H1 (cell line): Measurements from ENCODE around the gene UNK. TPM values are rescaled to one million over a fixed set of nuclear protein-coding genes. Genes with fewer than 3 reads are reported as not detected.

ENCODE experiments used
- CTCF ChIA-PET: fragments of 300-600 bp; sonication (Branson Sonifier 250); formaldehyde crosslinking; loops from one replicate; lab custom pipeline; 2021; ENCODE audit not compliant: partially characterized antibody; lab: Charles Lee
- POLR2A ChIA-PET: fragments of 300-600 bp; sonication (Branson Sonifier 250); formaldehyde crosslinking; loops from one replicate; lab custom pipeline; 2021; ENCODE audit warnings: inconsistent platforms; ENCODE audit not compliant: partially characterized antibody; lab: Charles Lee
- DNase-seq, 2 experiments: peaks; one replicate each; pipeline versions ENCODE4 v3.0.0 to v3.0.0-alpha.2; 2010 to 2022; ENCODE audit warnings: low spot score in 2 of 2, low read depth in 1 of 2, mixed read lengths in 1 of 2
- FAIRE-seq: peaks from 2 replicates; lab custom pipeline; 2011; peaks lifted over from hg19 to GRCh38; lab: Jason Lieb, UNC
- H2AFZ ChIP-seq: 2 replicates; pipeline ENCODE4 v1.8.1; 2012; ENCODE audit warnings: low read length, inconsistent platforms
- H2AK5ac ChIP-seq: 2 replicates; pipeline ENCODE4 v1.6.1; 2013; ENCODE audit warnings: low read depth, low read length
- H2BK120ac ChIP-seq: replicated peaks from 2 replicates; pipeline ENCODE3; 2013; ENCODE audit warnings: low read depth, low read length, inconsistent platforms
- H2BK12ac ChIP-seq: 2 replicates; pipeline ENCODE4 v1.6.1; 2013; ENCODE audit warnings: low read depth, low read length
- H2BK15ac ChIP-seq: 2 replicates; pipeline ENCODE4 v1.6.1; 2013; ENCODE audit warnings: low read length
- H2BK20ac ChIP-seq: 2 replicates; pipeline ENCODE4 v1.6.1; 2013; ENCODE audit warnings: low read length
- H2BK5ac ChIP-seq: 2 replicates; pipeline ENCODE4 v1.6.1; 2013; ENCODE audit warnings: low read depth, low read length
- H3K14ac ChIP-seq: 2 replicates; pipeline ENCODE4 v1.6.1; 2013; ENCODE audit warnings: inconsistent platforms; ENCODE audit not compliant: insufficient read length
- H3K18ac ChIP-seq: 2 replicates; pipeline ENCODE4 v1.6.1; 2013; ENCODE audit warnings: low read length; ENCODE audit errors: extremely low read depth
- H3K23ac ChIP-seq: 2 replicates; pipeline ENCODE4 v1.6.1; 2013; ENCODE audit warnings: inconsistent platforms; ENCODE audit not compliant: insufficient read length
- H3K23me2 ChIP-seq: 2 replicates; pipeline ENCODE4 v1.6.1; 2013; ENCODE audit warnings: low read depth, low read length
- H3K27ac ChIP-seq: 2 replicates; pipeline ENCODE4 v1.6.1; 2011; ENCODE audit warnings: low read depth, low read length, inconsistent platforms
- H3K27me3 ChIP-seq, 4 experiments: replicated peaks in 1 of 4; 1 replicate in 1 of 4; 2 replicates in 3 of 4; pipeline versions ENCODE4 v1.6.1 to v1.8.1; 2011 to 2013; ENCODE audit warnings: low read length in 3 of 4, mild to moderate bottlenecking in 3 of 4, inconsistent platforms in 2 of 4, mixed read lengths in 2 of 4, moderate library complexity in 1 of 4; ENCODE audit not compliant: control insufficient read depth in 3 of 4, insufficient read depth in 3 of 4; ENCODE audit errors: extremely low read depth in 1 of 4
- H3K36me3 ChIP-seq, 4 experiments: 2 replicates each; pipeline versions ENCODE4 v1.6.1 to v1.8.1; 2011 to 2013; ENCODE audit warnings: mild to moderate bottlenecking in 4 of 4, low read length in 3 of 4, moderate library complexity in 2 of 4, control low read depth in 1 of 4, inconsistent platforms in 1 of 4; ENCODE audit not compliant: insufficient read depth in 4 of 4, control insufficient read depth in 2 of 4
- H3K4ac ChIP-seq: replicated peaks from 2 replicates; pipeline ENCODE3; 2013; ENCODE audit warnings: low read length, low read depth, mixed read lengths, inconsistent platforms; ENCODE audit not compliant: insufficient read length
- H3K4me1 ChIP-seq, 4 experiments: replicated peaks in 1 of 4; 1 replicate in 1 of 4; 2 replicates in 3 of 4; pipeline versions ENCODE4 v1.6.1 to v1.8.1; 2011 to 2013; ENCODE audit warnings: low read length in 3 of 4, inconsistent platforms in 2 of 4, mixed read lengths in 1 of 4; ENCODE audit not compliant: insufficient read depth in 4 of 4, control insufficient read depth in 3 of 4
- H3K4me2 ChIP-seq, 2 experiments: 2 replicates each; pipeline versions ENCODE4 v1.6.1 to v1.8.1; 2011 to 2013; ENCODE audit warnings: low read depth in 2 of 2, low read length in 2 of 2, control low read depth in 1 of 2, inconsistent platforms in 1 of 2, mild to moderate bottlenecking in 1 of 2; ENCODE audit not compliant: insufficient read depth in 1 of 2
- H3K4me3 ChIP-seq, 4 experiments: fragments of 200-600, 300-600 bp in 1 of 4; sonication (generic), shearing (Covaris generic), sonication (Bioruptor Twin) in 1 of 4; 2 replicates each; pipeline versions ENCODE4 v1.5.1 to v1.8.1; 2011 to 2016; ENCODE audit warnings: low read length in 4 of 4, low read depth in 3 of 4, control low read depth in 2 of 4, inconsistent platforms in 2 of 4, mild to moderate bottlenecking in 2 of 4, mixed read lengths in 1 of 4, moderate library complexity in 1 of 4; ENCODE audit not compliant: insufficient read depth in 2 of 4; ENCODE audit errors: extremely low read depth in 1 of 4
- H3K56ac ChIP-seq: replicated peaks from 2 replicates; pipeline ENCODE3; 2013; ENCODE audit warnings: low read depth, mild to moderate bottlenecking, mixed read lengths, low read length, inconsistent platforms; ENCODE audit not compliant: insufficient read length
- H3K79me1 ChIP-seq: 2 replicates; pipeline ENCODE4 v1.6.1; 2013; ENCODE audit warnings: low read depth, low read length, control low read depth
- H3K79me2 ChIP-seq, 2 experiments: 2 replicates each; pipeline versions ENCODE4 v1.6.1 to v1.8.1; 2012 to 2013; ENCODE audit warnings: low read length in 2 of 2, mild to moderate bottlenecking in 2 of 2, inconsistent platforms in 1 of 2; ENCODE audit not compliant: insufficient read depth in 2 of 2, control insufficient read depth in 1 of 2
- H3K9ac ChIP-seq, 4 experiments: replicated peaks in 1 of 4; 1 replicate in 1 of 4; 2 replicates in 3 of 4; pipeline versions ENCODE4 v1.6.1 to v1.8.1; 2011 to 2013; ENCODE audit warnings: low read depth in 3 of 4, low read length in 3 of 4, control low read depth in 2 of 4, mild to moderate bottlenecking in 2 of 4, moderate library complexity in 2 of 4, inconsistent platforms in 1 of 4; ENCODE audit errors: extremely low read depth in 1 of 4
- H3K9me3 ChIP-seq, 2 experiments: 2 replicates each; pipeline versions ENCODE4 v1.6.1 to v1.8.1; 2012 to 2013; ENCODE audit warnings: mild to moderate bottlenecking in 2 of 2, moderate library complexity in 2 of 2, control low read depth in 1 of 2, inconsistent platforms in 1 of 2, low read depth in 1 of 2, low read length in 1 of 2, mixed read lengths in 1 of 2; ENCODE audit not compliant: insufficient read depth in 2 of 2
- H4K20me1 ChIP-seq, 2 experiments: replicated peaks in 1 of 2; 2 replicates each; pipeline versions ENCODE3 to v1.8.1; 2011 to 2013; ENCODE audit warnings: inconsistent platforms in 2 of 2, low read length in 2 of 2, mild to moderate bottlenecking in 1 of 2; ENCODE audit not compliant: insufficient read depth in 2 of 2, control insufficient read depth in 1 of 2
- H4K5ac ChIP-seq: 2 replicates; pipeline ENCODE4 v1.6.1; 2013; ENCODE audit warnings: low read length, low read depth, mixed read lengths, inconsistent platforms; ENCODE audit not compliant: insufficient read length
- H4K8ac ChIP-seq: 2 replicates; pipeline ENCODE4 v1.8.0; 2013; ENCODE audit warnings: mild to moderate bottlenecking, moderate library complexity, low read length, inconsistent platforms; ENCODE audit not compliant: insufficient read depth; ENCODE audit errors: extremely low read depth
- H4K91ac ChIP-seq: replicated peaks from 2 replicates; pipeline ENCODE3; 2013; ENCODE audit warnings: low read length, mixed read lengths, inconsistent platforms; ENCODE audit not compliant: insufficient read length
- EGR1 ChIP-seq: IDR thresholded peaks from 2 replicates; pipeline ENCODE4 v1.6.1; 2011; ENCODE audit warnings: low read depth, low read length, borderline replicate concordance
- EP300 ChIP-seq, 2 experiments: IDR thresholded peaks; 1 replicate in 1 of 2; 2 replicates in 1 of 2; pipeline ENCODE4 v1.6.1; 2011 to 2012; ENCODE audit warnings: low read depth in 2 of 2, low read length in 2 of 2, mild to moderate bottlenecking in 2 of 2, borderline replicate concordance in 1 of 2, inconsistent platforms in 1 of 2, moderate library complexity in 1 of 2
- GTF2F1 ChIP-seq: IDR thresholded peaks from 2 replicates; pipeline ENCODE4 v1.6.1; 2012; ENCODE audit warnings: low read depth, low read length, improper control_type of control experiment, borderline replicate concordance
- JUN ChIP-seq: IDR thresholded peaks from 2 replicates; pipeline ENCODE4 v1.6.1; 2011; ENCODE audit warnings: low read depth, mild to moderate bottlenecking, improper control_type of control experiment, low read length
- POLR2AphosphoS5 ChIP-seq: IDR thresholded peaks from 2 replicates; pipeline ENCODE4 v1.6.1; 2011; ENCODE audit warnings: low read depth, low read length
- RXRA ChIP-seq: IDR thresholded peaks from 2 replicates; pipeline ENCODE4 v1.6.1; 2011; ENCODE audit warnings: low read depth, mild to moderate bottlenecking, low read length, moderate library complexity; ENCODE audit not compliant: insufficient read depth
- SAP30 ChIP-seq: fragments of 300-600 bp; sonication (generic); IDR thresholded peaks from 2 replicates; pipeline ENCODE4 v1.7.1; 2012; ENCODE audit warnings: low read length, moderate library complexity, mild to moderate bottlenecking, inconsistent platforms; ENCODE audit not compliant: insufficient read depth, insufficient replicate concordance
- SP1 ChIP-seq: IDR thresholded peaks from 2 replicates; pipeline ENCODE4 v1.6.1; 2011; ENCODE audit warnings: low read depth, low read length
- SP4 ChIP-seq: IDR thresholded peaks from 2 replicates; pipeline ENCODE4 v1.6.1; 2012; ENCODE audit warnings: low read length, inconsistent platforms
- TBP ChIP-seq: IDR thresholded peaks from 2 replicates; pipeline ENCODE4 v1.6.1; 2011; ENCODE audit warnings: low read depth, low read length, improper control_type of control experiment
- TCF12 ChIP-seq: IDR thresholded peaks from 2 replicates; pipeline ENCODE4 v1.6.1; 2011; ENCODE audit warnings: low read depth, mild to moderate bottlenecking, low read length
- YY1 ChIP-seq: IDR thresholded peaks from 2 replicates; pipeline ENCODE4 v1.6.1; 2011; ENCODE audit warnings: low read depth, mild to moderate bottlenecking, low read length
- WGBS, 2 experiments: shearing (Covaris generic) in 1 of 2; methylation state at CpG; one replicate each; pipeline versions ENCODE4 v1.1.6 to v1.1.7; 2013 to 2015; ENCODE audit warnings: low lambda C conversion rate in 2 of 2, mixed read lengths in 2 of 2, inconsistent platforms in 1 of 2, low coverage in 1 of 2, missing lambda C conversion rate in 1 of 2; ENCODE audit not compliant: insufficient replicate concordance in 2 of 2, insufficient coverage in 1 of 2, insufficient read length in 1 of 2; ENCODE audit errors: extremely low coverage in 1 of 2, missing lambda C conversion rate in 1 of 2; 5-methylcytosine and 5-hydroxymethylcytosine counted together
- polyA plus RNA-seq, 7 experiments: library from polyadenylated mRNA; depleted of rRNA in 3 of 7; stranded (reverse) in 5 of 7; unstranded in 2 of 7; fragments of >200 nt in 5 of 7; fragments of 200-250 nt in 2 of 7; gene quantifications; 1 replicate in 5 of 7; 2 replicates in 1 of 7; 4 replicates in 1 of 7; pipeline versions ENCODE4 v1.2.1 to v1.2.3, GENCODE V29; 2011 to 2013; ENCODE audit warnings: missing spikeins in 2 of 7, mixed read lengths in 2 of 7
- total RNA-seq: library from RNA; stranded (reverse); fragmentation: NEBNext Ultra II Directional; extraction: Animal tissue kit (Norgen Biotek cat#: 25700); gene quantifications from 2 replicates; pipeline ENCODE4 v1.2.1, GENCODE V29; 2021
- TF ChIP-seq, protein P1 (sequence below): IDR thresholded peaks from 2 replicates; pipeline ENCODE4 v1.6.1; 2011; ENCODE audit warnings: low read length, improper control_type of control experiment

Gene UNK
- total and polyA plus RNA-seq, 2 of the 8 experiments (the other 6 are each of a cell fraction or from before 2014, with no cell fraction given) = 24.2 to 33.3 TPM

DNA sequence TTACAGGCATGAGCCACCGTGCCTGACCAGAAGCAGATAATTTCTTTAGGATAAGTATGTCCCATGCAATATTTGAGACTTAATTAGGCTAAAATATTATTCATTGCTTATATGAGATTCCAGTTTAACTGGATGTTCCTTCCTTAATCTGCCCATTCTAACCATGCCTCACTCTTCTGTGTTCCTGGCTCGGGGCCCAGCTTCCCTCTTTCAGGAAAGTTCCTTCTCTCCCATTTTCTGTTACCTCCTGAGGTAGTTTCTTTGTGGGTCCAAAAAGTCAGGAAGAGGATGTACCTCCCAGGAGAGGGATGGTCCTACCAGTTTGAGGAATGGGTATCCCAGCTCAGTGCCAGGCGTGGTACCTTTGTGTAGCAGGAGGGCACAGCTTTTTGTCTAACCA, 23.3 kb downstream of the UNK start:
- ChIA-PET CTCF (interaction anchor here (0.6 to 4.2 kb wide), 13 partner anchors 9 to 742 kb away, joined by 3 to 31 read pairs (median 4); no protein-coding TSS in a partner anchor), POLR2A (interaction anchor here (1.2 to 2.8 kb wide), 6 partner anchors 10 to 36 kb away, joined by 3 to 17 read pairs (median 4); partner anchors contain the start of genes UNC13D and UNK)
- 84% methylated on average over 3 of the region's 3 CpGs; no CpG with 5 or more reads in 1 of the 2 experiments for WGBS, 2 experiments
- H4K91ac ChIP-seq = no peak overlapping the region
- no peak overlapping the region for H3K27ac ChIP-seq
- H4K20me1 ChIP-seq = peaks cover 0 to 8% of the 10 kb centered on the region in 2 experiments
- no peak overlapping the region for H3K14ac ChIP-seq
- H3K9ac ChIP-seq = no peak overlapping the region
- no peaks in the 10 kb centered on the region for H3K9me3 ChIP-seq
- peaks cover 2% of the 10 kb centered on the region; the same call in 1 of the 2 replicates for H3K79me1 ChIP-seq
- H2BK12ac ChIP-seq = no peak overlapping the region
- H3K56ac ChIP-seq = no peak overlapping the region
- no peaks in the 10 kb centered on the region for H3K4me1 ChIP-seq
- DNase-seq = no peak
- H3K79me2 ChIP-seq = peaks cover 0 to 8% of the 10 kb centered on the region in 2 experiments; a peak in 2 of 4 replicates
- peaks cover 4 to 19% (median 15%) of the 10 kb centered on the region in 4 experiments; a peak in 6 of 8 replicates for H3K36me3 ChIP-seq
- H3K4ac ChIP-seq = no peak overlapping the region
- H3K18ac ChIP-seq = no peak overlapping the region
- no peak overlapping the region; the same call in 1 of the 2 replicates for H4K8ac ChIP-seq
- H2AK5ac ChIP-seq = no peak overlapping the region
- no peak overlapping the region for H4K5ac ChIP-seq
- no peak for FAIRE-seq
- H2BK120ac ChIP-seq = no peak overlapping the region
- H3K27me3 ChIP-seq = no peaks in the 10 kb centered on the region
- H2BK5ac ChIP-seq = no peak overlapping the region
- no peaks in the 10 kb centered on the region for H3K23me2 ChIP-seq
- no peak overlapping the region for H2AFZ ChIP-seq
- H3K4me3 ChIP-seq = no peak overlapping the region
- H3K23ac ChIP-seq = no peak overlapping the region
- no peak overlapping the region for H2BK15ac ChIP-seq
- H3K4me2 ChIP-seq = no peak overlapping the region
- no peak overlapping the region for H2BK20ac ChIP-seq
- no peak for TF ChIP-seq JUN
- no peak for TF ChIP-seq SAP30
- no peak for TF ChIP-seq POLR2AphosphoS5
- no peak for TF ChIP-seq YY1
- TF ChIP-seq EP300 (IDR thresholded peaks at IDR 0.05; ENCODE audit: borderline replicate concordance in 1 of 2, low read depth in 2 of 2, low read length in 2 of 2) = no peak
- no peak for TF ChIP-seq SP4
- no peak for TF ChIP-seq SP1
- no peak for TF ChIP-seq RXRA
- no peak for TF ChIP-seq EGR1
- TF ChIP-seq, protein P1, sequence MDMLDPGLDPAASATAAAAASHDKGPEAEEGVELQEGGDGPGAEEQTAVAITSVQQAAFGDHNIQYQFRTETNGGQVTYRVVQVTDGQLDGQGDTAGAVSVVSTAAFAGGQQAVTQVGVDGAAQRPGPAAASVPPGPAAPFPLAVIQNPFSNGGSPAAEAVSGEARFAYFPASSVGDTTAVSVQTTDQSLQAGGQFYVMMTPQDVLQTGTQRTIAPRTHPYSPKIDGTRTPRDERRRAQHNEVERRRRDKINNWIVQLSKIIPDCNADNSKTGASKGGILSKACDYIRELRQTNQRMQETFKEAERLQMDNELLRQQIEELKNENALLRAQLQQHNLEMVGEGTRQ = no peak
- no peak for TF ChIP-seq TCF12
- no peak for TF ChIP-seq TBP
- TF ChIP-seq GTF2F1 = no peak
